Measurements from ENCODE around the gene VSIG1.

GRCh38 chrX:107996124-107996523 is 48.7 kb upstream of the VSIG1 start:
- TF ChIP-seq CREB1 (CRISPR knock-in tag; IDR thresholded peaks at IDR 0.05; ENCODE audit: low read depth) (no peak), EZH2phosphoT487 (IDR thresholded peaks at IDR 0.05; ENCODE audit: unreplicated experiment) (no peak), CTCF (conservative IDR thresholded peaks at IDR 0.05; ENCODE audit: low read depth in 2 of 2) (no peak), EZH2 (IDR thresholded peaks at IDR 0.05; ENCODE audit: low read depth, unreplicated experiment) (no peak), ZNF331 (CRISPR knock-in tag; IDR thresholded peaks at IDR 0.05; ENCODE audit: low read depth) (no peak), REST (IDR thresholded peaks at IDR 0.05; ENCODE audit: unreplicated experiment) (no peak), ZNF114 (CRISPR knock-in tag; IDR thresholded peaks at IDR 0.05) (no peak)
